Measurements from ENCODE around the gene STK40. TPM values are rescaled to one million over a fixed set of nuclear protein-coding genes. Genes with fewer than 3 reads are reported as not detected.

Gene STK40
- total RNA-seq, 1 experiment from 2014 or later: 49.6 TPM

DNA sequence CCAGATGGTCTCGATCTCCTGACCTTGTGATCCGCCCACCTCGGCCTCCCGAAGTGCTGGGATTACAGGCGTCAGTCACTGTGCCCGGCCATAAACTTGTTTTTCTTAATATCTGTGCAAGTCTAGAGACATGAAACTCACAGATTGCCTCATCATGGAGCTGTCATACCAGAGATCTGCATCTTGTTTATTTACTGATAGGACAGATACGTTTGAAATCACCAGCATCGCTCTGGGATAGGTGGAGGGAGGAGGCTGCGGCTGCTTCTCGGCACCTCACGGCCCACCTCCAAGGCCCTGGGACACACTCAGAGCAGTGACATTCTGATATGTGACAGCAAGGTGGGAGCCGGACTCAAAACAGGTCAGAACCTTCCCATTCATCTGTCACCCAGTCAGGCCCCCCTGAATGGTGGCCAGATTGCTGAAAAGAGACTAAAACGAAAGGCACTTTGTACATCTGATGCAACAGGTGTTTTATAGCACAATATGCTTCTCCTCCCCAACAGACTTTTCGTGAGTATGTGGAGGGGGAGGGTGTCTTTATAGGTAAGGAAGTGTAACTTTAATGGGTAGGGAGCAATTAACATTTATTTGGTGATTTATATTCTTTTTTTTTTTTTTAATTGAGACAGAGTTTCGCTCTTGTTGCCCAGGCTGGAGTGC lies 30.1 kb upstream of the STK40 start:
- TF ChIP-seq SIN3A (IDR thresholded peaks at IDR 0.05; ENCODE audit: borderline replicate concordance, insufficient read depth, low read depth, low read length) (no peak), TCF7L2 (IDR thresholded peaks at IDR 0.05; ENCODE audit: low read depth, low read length) (no peak), POLR2AphosphoS5 (IDR thresholded peaks at IDR 0.05; ENCODE audit: low read depth, low read length) (no peak), CTCF (IDR thresholded peaks at IDR 0.05) (no peak)
- TF ChIP-seq, protein P1, sequence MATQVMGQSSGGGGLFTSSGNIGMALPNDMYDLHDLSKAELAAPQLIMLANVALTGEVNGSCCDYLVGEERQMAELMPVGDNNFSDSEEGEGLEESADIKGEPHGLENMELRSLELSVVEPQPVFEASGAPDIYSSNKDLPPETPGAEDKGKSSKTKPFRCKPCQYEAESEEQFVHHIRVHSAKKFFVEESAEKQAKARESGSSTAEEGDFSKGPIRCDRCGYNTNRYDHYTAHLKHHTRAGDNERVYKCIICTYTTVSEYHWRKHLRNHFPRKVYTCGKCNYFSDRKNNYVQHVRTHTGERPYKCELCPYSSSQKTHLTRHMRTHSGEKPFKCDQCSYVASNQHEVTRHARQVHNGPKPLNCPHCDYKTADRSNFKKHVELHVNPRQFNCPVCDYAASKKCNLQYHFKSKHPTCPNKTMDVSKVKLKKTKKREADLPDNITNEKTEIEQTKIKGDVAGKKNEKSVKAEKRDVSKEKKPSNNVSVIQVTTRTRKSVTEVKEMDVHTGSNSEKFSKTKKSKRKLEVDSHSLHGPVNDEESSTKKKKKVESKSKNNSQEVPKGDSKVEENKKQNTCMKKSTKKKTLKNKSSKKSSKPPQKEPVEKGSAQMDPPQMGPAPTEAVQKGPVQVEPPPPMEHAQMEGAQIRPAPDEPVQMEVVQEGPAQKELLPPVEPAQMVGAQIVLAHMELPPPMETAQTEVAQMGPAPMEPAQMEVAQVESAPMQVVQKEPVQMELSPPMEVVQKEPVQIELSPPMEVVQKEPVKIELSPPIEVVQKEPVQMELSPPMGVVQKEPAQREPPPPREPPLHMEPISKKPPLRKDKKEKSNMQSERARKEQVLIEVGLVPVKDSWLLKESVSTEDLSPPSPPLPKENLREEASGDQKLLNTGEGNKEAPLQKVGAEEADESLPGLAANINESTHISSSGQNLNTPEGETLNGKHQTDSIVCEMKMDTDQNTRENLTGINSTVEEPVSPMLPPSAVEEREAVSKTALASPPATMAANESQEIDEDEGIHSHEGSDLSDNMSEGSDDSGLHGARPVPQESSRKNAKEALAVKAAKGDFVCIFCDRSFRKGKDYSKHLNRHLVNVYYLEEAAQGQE (IDR thresholded peaks at IDR 0.05; ENCODE audit: insufficient read depth in 1 of 2, low read depth in 2 of 2, low read length in 1 of 2): no peak
- intact Hi-C loops (cut with micrococcal nuclease; ENCODE audit: unreplicated experiment): no loop called here
- no TSS peak for BruUV-seq (replicated peaks)
- Histone ChIP-seq H3K36me3 (ENCODE audit: control insufficient read depth, insufficient read depth, low read length) (no peaks in the 10 kb centered on the region), H3K27ac (ENCODE audit: low read length) (no peak overlapping the region), H3K4me1 (ENCODE audit: control insufficient read depth, insufficient read depth, low read length) (peaks cover 3% of the 10 kb centered on the region), H3K4me3 (ENCODE audit: low read depth in 2 of 2, low read length in 2 of 2) (no peak overlapping the region), H3K27me3 (ENCODE audit: control insufficient read depth, insufficient read depth, low read length) (no peaks in the 10 kb centered on the region), H3K9me3 (ENCODE audit: control insufficient read depth, insufficient read depth, low read depth, low read length) (no peaks in the 10 kb centered on the region)
- no peak for ATAC-seq
- in situ Hi-C loops (cut with HindIII; ENCODE audit: low pct_unique_long_range_greater_than_20kb, low sequenced_read_pairs): no loop called here
- ChIA-PET POLR2A (no interaction called here), CTCF (no interaction called here)
- DNase-seq (ENCODE audit: low read depth, low spot score): no peak

- H3K4me3 ChIP-seq (ENCODE audit: low read depth in 2 of 2, low read length in 2 of 2): no peak overlapping the region
- ATAC-seq (no peak), DNase-seq (ENCODE audit: low read depth, low spot score) (no peak)
- BruUV-seq (replicated peaks): no TSS peak
- ChIA-PET POLR2A (no interaction called here), CTCF (no interaction called here)
- H3K27me3 ChIP-seq (ENCODE audit: control insufficient read depth, insufficient read depth, low read length): no peaks in the 10 kb centered on the region
- intact Hi-C loops (cut with micrococcal nuclease; ENCODE audit: unreplicated experiment): no loop called here
- no peaks in the 10 kb centered on the region for H3K4me1 ChIP-seq (ENCODE audit: control insufficient read depth, insufficient read depth, low read length)
- in situ Hi-C loops (cut with HindIII; ENCODE audit: low pct_unique_long_range_greater_than_20kb, low sequenced_read_pairs): no loop called here
- H3K27ac ChIP-seq (ENCODE audit: low read length): no peak overlapping the region
- TF ChIP-seq CTCF (IDR thresholded peaks at IDR 0.05) (no peak), TCF7L2 (IDR thresholded peaks at IDR 0.05; ENCODE audit: low read depth, low read length) (no peak), POLR2AphosphoS5 (IDR thresholded peaks at IDR 0.05; ENCODE audit: low read depth, low read length) (no peak), SIN3A (IDR thresholded peaks at IDR 0.05; ENCODE audit: borderline replicate concordance, insufficient read depth, low read depth, low read length) (no peak)
- TF ChIP-seq, protein P1 (IDR thresholded peaks at IDR 0.05; ENCODE audit: insufficient read depth in 1 of 2, low read depth in 2 of 2, low read length in 1 of 2): no peak
- no peaks in the 10 kb centered on the region for H3K36me3 ChIP-seq (ENCODE audit: control insufficient read depth, insufficient read depth, low read length)
- H3K9me3 ChIP-seq (ENCODE audit: control insufficient read depth, insufficient read depth, low read depth, low read length): no peaks in the 10 kb centered on the region
These were observed 28.7 kb upstream of the STK40 start for GRCh38 chr1:36414384-36414783.

Measured in Panc1 (cell line).